Measurements from ENCODE around the gene DAPK1.

GRCh38 chr9:87739546-87739945 is 241.9 kb downstream of the DAPK1 start:
- TF ChIP-seq FOS (IDR thresholded peaks at IDR 0.05; ENCODE audit: borderline replicate concordance, insufficient read depth, low read length) (no peak), EZH2 (IDR thresholded peaks at IDR 0.05; ENCODE audit: borderline replicate concordance, low read depth, low read length, severe bottlenecking) (no peak)
